ENCODE data around the gene KCNA10.
A peak's percentile ranks its signal among the peaks of the same experiment; 100 is the strongest.

Gene KCNA10

DNA sequence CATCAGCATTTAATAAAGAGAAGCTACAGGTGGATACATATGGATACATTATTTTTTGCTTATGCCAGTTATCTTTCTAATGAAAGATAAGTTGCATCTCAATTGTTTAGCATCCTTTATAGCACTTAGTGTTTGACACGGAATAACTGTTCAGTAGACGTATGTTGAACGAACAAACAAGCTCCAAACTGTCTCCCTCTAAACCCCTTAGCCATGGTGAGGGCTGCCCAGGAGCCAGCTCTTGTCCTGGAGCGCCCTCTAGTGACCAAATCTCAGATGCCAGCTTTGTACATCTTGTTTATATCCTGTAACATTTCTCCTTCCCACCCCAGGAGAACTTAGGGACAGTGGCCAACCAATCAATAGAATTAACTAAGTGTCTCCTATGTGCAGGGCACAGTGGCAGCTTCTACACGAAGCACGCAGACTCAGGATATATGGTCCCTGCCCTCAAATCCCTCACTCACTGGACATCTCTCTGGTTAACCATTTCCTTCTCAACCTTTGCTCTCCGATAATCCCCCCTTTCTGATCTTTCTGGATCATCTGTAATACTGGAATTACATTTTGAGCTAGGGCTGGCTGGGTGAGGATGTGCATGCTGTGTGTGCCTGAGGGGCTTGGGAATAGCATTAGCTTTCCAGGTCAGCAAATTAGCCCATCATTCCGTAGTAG lies 22.9 kb downstream of the KCNA10 start:
- DNase-seq = peak; percentile 84

DNA sequence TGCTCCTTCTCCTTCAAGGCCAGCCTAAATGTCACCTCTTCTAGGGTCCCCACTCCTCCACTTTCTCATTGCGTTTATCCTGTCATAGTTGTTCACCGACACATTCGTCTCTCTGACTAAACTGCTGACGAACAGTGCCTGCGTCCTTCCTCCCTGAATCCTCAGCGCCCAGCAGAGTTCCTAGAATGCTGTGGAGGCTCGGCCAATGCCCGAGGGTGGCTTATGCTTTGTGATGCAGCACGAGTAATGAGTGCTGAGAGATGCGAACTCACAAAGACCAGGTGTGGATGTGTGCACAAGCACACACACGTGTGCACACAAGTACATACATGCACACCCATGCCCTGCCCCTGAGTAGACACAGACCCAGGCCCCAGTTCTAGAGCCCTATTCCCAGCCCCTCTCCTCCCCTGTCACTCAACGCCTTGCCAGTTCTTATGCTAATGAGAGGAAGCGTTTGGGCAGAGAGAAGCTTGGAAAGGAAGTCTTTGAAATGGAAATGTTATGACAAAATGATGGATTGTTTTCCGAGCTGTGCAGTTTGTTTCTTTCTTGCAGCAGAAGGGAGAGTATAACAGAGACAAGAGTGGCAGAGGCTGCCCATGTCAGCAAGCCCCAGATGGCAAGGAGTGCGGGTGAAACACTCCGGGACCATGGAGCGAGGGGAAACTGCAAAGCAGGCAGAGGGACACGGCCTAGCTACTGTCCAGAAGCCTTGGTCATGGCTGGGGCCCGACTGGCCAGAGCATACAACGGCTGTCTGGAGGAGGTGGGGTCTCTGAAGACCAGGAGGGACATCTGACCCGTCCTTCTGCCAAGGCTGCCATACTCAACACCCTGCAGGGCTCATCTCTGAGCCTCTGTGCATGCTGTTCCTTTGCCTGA lies 24.2 kb downstream of the KCNA10 start:
- no peak for DNase-seq

DNA sequence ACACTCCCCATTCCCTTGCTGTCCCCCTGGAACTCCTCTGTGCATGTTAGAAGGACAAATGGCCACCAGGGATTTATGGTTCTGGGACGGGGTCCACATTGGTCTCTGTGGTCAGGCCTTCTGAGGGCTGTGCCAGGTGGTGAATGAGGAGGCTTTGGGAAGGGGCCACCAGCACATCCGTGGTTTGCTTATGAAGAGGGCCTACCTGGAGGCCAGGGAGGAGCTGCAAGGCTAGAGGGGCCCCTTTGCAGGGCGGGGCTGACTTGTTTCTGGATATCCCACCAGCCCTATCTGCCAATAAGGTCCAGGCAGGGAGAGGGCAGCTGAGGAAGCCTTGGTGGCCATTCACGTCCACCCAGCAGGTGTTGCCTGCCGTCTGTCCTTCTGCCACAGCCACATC lies 24.9 kb downstream of the KCNA10 start:
- DNase-seq = no peak

DNA sequence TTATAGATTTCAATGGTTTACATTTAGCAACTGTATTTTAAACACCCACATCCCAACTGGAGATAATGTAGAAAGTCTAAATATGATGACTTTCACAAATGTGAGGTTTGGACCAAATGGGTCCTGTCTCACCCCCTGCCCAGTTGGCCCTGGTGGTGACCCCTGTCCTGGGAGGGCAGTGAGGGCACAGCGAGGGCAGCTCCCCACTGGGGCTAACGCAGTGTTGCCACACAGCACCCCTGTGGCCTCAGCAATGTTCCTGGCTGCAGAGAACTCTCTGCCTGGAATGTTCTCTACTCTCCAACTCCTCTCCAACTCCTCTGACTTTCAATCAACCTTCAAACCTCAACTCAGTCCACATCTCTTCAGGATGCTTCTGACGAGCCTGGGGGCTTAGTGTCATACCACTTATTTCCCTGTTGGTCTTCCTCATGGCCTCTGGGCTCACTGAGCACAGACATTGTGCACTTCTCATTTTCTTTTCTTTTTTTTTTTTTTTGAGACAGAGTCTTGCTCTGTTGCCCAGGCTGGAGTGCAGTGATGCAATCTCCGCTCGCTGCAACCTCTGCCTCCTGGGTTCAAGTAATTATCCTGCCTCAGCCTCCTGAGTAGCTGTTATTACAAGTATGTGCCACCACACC lies 25.8 kb downstream of the KCNA10 start:
- DNase-seq = no peak

DNA sequence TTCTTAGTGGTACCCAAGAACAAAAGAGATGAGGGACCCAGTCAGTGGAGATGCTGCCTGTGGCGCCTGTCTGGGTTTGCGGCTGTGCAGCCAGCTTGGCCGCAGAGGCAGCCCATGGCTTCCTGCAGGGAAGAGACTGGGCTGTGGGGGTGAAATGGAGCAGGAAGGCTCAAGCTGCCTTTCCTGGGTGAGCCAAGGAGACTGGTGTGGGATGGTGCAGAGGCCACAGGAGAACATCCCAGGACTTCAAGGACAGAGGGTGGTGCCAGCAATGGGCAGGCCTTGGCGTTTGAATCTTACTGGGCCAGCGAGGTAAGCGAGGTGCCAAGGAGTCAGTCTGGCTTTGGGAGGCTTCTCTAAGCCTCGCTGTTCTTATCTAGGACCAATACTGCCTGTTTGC lies 26.4 kb downstream of the KCNA10 start:
- no peak for DNase-seq

DNA sequence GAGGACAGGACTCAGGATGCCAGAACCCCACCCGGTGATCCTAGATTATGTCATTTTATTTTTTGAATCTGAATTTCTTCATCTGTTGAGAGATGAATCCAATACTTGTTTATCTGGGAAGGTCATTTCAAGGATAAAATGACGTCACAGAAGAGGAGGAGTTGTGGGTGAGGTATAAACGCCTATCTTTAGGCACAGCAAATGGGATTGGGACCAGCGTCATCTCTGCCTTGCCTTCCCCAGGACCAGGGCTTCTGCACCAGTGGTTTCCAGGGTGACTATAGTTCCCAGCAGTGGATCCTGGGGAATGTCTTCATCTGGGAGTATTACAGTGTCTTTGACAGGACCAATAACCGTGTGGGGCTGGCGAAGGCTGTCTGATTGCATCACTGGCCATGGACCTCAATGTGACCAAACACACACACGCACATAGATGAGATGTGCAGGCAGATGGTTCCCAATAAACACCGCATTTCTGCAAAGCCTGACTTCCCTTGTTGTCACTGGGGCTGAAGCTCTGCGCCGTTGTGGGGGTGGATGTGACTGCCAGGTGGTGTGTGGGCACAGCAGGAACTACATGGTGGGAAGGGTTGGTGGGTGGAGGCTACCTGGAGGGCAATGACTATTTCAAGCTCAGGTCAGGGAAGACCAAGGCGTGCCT lies 28.1 kb downstream of the KCNA10 start:
- no peak for DNase-seq

DNA sequence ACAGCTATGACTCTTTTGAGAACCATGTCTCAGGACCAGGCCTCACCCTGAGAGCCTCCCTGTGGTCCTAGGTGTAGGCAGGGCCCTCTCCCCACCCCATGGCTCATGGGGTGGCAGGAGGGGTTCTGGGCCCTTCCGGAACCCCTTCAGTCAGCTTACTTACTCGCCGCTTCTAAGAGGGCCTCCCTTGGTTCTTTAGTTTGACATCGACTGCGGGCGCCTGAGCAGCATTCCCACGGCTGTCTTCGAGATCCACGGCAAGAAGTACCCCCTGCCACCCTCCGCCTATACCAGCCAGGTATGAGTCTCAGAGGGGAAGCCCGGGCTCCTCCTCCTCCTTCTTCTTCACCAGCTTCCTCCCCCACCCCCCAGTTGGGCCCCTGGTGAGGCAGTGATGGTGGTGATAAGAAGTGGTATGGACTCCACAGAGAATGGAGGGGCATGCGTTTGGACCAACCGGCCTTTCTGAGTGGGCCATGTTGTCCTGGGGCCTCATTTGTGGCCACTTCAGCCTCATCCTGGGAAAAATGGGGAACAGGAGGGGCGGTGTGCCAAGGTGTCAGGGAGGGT lies 28.9 kb downstream of the KCNA10 start:
- no peak for DNase-seq

DNA sequence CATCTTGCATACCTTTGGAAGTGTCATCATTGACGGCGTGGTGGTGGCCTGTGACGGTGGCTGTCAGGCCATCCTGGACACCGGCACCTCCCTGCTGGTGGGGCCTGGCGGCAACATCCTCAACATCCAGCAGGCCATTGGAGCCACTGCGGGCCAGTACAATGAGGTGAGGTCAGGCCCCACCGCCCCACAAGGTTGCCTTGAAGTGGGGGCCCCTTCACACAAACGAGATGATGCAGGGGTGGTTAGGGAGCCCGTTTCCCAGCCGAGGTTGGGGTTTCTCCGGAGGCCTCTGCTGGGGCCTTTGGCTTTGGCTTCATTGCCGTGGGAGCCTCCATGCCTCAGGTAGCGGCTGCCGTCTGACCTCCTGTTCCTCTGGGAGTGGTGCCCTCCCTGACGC lies 29.6 kb downstream of the KCNA10 start:
- no peak for DNase-seq

DNA sequence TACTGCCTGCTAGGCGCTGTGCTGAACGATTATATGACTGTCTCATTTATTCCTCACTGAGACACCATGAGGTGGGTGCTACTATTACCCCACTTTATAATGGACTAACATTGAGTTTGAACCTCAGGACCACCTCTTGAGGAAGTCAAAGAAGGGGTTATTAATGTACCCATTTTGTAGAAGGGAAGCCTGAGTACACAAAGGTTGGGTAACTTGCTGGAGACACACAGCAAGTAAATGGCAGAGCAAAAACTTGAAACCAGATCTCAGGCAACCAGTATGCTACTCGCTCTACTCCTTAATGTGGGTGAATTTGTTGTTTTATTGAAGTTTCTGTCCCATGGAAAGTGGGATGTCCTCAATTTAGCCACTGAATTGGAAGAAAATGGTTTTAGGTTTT lies 30.1 kb downstream of the KCNA10 start:
- no peak for DNase-seq

DNA sequence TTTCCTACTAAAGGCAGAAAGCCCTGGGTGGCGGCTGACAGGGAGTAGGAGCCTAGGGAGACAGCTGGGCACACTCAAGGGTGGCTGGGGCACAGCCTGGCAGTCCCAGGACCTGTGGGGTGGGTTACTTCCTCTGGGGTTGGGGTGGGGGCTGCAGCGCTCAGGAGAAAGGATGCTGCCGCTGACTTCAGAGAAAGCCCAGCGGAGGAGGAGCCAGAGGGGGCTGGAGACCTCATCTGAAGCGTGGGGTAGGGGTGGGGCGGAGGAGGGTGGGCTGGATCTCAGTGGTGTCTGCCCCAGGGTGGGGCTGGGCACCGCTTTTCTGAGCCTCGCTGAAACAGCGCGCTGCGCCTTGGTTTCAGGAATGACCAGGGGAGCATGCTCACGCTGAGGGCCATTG lies 30.8 kb downstream of the KCNA10 start:
- no peak for DNase-seq

DNA sequence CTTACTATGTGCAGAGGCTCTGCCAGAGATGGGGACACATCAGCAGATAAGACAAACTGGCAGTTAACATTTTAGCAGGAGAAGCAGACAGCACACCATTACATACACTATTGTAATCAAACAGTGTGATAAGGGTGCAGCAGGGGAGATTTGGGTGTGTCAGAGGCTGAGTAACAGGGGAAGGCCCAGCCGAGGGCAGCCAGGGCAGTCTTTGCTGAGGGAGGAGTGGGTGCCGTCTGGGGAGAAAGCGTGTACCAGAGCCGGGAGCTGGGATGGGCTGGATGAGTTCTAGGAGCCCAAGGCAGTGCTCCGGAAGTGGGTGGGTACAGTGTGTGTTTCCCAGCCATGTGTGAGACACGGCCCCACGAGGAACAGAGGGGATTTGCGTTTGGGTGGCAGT lies 31.2 kb downstream of the KCNA10 start:
- DNase-seq = no peak

DNA sequence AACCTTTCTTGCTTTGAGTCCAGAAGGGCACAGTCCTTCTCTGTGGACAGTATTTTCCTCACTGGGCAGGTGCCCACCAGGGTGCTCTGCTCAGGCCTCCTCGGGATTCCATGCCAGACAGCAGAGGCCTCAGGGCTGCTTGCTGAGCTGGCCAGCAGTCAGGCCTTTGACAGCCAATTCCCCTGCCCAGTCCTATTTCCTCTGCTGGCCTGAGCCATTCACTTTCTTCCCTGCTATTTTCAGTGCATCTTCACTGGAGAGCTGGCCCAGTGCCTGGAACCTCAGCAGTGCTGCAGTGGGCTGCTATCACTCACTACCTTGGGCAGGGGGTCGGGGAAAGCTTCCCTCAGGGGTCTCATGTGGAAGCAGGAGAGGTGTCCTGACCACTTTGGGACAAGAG lies 33.2 kb downstream of the KCNA10 start:
- DNase-seq = no peak

DNA sequence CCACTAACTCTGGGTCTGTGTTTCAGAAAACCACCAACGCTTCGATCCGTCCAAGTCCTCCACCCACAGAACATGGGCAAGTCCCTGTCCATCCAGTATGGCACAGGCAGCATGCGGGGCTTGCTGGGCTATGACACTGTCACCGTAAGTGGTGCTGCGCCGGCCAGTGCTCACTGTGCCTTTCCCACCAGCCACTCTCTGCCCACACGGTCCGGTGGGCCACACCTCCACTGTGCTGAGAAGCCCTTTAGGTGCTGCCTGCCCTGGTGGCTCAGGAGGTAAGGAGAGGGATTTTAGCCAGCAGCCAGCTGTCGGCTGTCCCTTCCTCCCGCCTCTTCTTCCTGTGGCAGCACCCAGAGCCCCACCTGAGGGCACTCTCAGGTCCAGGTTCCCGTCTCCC lies 34.2 kb downstream of the KCNA10 start:
- DNase-seq = no peak

DNA sequence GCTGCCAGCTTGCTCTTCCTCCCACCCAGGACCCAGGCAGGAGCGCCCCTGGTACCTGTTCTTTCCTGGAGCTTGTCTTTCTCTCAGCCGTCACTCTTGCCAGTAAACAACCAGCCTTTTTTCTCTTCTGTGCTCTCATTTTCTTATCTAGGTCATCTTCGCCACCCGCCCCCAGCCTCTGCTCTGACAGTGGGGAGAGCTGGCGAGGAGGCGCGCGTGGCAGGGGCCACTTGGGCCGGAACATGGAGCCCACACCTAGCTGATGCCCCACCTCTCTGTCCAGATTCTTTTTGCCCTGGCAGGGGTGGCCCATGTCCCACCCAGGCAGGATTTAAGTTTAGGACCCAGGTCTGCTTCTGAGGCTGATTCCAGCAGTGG lies 35.7 kb downstream of the KCNA10 start:
- DNase-seq = no peak

DNA sequence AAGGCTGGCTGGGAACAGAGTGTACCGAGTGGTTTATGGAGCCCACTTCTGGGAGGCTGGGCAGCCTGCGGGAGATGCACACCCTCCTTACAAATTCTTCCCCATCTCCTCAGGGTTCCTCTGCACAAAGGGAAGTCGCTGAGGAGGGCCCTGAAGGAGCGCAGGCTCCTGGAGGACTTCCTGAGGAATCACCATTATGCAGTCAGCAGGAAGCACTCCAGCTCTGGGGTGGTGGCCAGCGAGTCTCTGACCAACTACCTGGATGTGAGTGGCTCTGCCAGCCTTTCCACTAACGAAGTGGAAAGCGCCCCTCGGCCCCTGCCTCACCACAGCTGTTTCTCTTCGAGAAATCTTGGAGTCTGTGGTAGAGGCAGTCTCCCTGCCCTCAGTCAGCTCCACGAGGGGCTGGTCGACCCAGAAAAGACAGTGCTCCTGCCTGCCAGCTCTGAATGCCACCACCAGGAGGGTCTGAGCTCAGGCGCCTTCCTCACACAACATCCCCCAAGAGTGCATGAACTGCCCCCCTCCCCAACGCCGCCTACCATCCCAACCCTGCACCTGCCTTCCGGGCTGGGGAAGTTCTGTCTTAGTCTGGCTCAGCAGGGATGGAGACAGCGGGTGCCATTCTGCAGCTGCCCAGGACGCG lies 36.2 kb downstream of the KCNA10 start:
- no peak for DNase-seq

DNA sequence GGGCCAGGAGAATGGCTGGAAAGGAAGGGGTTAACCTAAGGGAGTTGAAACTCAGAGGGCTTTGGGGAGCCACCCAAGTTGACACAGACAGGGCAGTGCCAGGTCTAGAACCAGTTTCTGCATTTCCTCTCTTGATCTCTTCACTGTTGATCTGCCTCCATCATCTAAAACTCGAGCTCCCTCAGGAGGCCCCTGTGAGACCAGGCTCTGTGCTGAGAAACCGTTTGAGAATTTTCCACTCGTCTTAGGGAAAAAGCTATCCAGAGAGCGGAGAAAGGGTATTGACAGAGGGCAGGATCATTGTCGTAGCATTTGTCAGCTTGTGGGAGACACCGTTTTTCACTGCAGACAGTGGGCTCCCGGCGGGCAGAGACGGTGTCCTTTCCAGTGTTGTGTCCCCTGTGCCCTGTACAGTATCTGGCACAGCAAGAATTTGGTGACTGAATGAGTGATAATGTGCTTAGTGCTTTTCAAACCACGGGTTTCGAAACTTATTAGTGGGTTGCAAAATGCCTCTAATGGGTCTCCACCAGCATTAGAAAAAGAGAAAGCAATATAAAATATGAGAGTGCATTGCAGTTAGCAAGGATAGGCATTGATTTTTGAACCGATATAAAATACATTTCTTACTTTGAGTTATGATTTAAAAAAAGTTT lies 36.9 kb downstream of the KCNA10 start:
- DNase-seq = no peak

DNA sequence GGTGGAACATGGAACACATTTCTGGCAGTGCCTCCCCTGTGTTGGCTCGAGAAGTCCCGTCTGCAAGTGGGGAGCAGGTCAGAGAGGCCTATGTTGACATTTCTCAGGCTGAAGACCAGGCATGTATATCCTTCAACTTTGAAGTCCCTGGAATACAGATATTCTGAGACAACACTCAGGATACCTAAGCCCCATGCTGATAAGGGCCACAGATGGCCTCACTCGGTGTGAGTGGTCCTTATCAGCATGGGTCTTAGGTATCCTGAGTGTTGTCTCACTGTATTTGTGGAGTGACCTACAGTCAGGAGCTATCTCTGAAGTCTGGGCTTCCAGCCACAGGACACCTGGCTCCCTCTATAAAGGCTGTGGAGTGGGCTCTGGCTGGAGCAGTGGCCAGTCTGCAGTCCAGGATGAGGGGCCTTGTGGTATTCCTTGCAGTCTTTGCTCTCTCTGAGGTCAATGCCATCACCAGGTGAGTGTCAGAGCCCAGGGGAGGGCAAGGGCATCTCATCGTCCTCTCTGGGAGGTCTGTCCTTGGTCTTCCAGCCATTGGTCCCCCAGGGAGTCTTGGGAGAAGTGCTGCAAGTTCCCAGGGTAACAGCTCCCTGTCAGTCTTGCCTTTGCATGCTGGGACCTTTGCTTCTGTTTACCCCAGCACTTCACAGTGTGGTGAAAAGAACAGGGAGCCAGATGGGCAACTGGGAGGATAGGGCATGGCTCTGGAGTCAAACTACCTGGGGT lies 38.4 kb downstream of the KCNA10 start:
- DNase-seq = no peak

DNA sequence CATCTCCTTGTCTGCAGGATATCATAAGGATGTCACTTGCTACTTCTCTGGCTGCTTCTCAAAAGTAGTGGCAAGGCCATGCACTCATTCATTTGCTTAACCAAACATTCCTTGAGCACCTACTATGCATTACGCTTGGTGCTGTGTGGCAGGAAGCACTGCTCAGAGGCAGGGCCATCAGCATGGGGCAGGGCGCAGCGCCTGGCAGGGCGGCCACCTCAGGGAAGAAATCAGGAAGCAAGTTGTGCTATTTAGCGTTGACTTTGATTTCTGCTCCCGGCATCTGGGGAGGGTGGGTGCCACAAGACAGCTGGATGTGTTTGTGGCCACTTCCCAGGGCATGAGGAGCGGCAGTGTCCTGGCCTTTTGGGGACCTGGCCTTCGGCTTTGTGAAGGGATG lies 40.1 kb downstream of the KCNA10 start:
- no peak for DNase-seq

DNA sequence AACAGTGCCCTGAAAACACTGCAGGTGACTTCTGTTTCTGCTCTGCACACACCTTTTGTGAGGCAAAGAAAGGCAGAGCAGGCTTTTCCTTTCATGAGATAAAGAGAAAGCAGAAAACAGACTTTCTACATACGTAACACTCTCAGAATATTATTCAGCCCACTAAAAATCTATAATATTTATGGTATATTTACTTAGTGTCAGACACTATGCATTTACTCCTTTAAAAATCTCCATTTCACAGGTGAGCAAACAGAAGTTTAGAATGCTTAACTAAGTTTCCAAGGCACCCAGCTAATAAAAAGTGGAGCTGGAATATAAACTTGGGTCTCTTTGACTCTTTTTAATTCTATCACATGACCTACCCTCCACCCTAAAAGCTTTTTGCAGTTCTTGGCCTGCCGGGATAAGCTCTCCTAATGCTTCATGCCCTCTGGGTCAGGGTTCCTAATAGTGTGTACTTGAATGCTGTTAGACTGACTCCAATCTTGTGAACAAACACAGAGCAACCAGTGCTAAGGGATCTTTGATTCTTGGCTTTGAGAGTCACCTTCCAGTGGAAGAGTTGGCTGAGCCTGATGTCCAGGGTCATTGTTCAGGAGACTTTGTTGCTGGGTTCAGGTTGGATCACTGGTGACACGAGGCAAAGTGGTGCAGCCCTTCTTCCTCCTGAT lies 40.9 kb downstream of the KCNA10 start:
- DNase-seq = no peak

DNA sequence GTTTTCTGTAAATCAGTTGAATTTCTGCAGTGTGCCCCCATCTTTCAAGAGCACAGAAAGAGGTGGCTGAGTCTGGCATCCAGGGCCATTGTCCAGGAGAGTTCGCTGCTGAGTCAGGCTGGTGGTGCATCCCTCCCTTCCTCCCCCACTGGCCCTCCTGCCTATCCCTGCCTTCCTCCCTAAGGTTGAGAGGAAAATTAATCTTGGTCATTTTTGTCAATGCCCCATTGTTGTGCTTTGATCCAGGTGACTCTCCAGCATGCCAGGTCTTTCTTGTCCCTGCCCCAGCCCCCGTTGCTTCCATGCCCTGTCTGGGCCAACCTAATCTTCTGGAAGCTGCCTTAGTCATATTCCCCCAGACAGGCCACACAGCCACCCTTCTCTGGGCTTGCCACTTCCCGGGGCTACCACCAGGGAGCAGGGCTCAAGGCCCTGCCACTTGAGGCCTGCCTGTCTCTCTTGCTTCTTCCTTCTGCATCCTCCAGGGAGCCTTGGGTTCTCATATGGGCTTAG lies 41.5 kb downstream of the KCNA10 start:
- DNase-seq = no peak

DNA sequence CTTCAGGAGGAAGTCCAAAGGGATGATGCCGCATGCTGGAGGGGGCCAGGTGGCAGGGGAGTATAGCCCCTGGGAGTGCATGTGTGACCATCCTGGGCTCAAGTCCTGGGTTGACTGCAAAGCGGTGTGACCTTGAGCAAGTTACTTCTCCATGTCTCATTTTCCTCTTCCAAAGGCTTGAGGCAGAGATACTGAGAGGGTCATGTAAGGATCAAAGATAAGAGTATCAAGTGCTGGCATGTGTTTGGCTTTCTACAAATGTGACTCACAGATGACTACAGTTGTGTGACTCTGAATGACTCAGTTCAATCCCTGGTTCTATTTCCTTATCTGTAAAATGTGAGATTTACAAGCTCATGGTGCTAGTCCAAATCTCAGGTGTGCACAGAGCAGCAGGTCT lies 41.9 kb downstream of the KCNA10 start:
- no peak for DNase-seq
